H9 (cell line): ENCODE results near the gene ATP6V0E1. TPM values are rescaled to one million over a fixed set of nuclear protein-coding genes. Genes with fewer than 3 reads are reported as not detected.

ENCODE experiments used
- DNase-seq: peaks from one replicate; pipeline ENCODE4 v3.0.0-alpha.2; 2017
- H2AFZ ChIP-seq: one replicate; pipeline ENCODE4 v1.6.1; 2013; ENCODE audit warnings: mild to moderate bottlenecking, low read length, control low read depth, moderate library complexity
- H2AK5ac ChIP-seq: 2 replicates; pipeline ENCODE4 v1.6.1; 2013; ENCODE audit warnings: low read length, control low read depth, mixed read lengths; ENCODE audit not compliant: insufficient read length
- H2BK120ac ChIP-seq: one replicate; pipeline ENCODE4 v1.6.1; 2013; ENCODE audit warnings: low read depth, mild to moderate bottlenecking, low read length, control low read depth, inconsistent platforms; ENCODE audit not compliant: poor library complexity, severe bottlenecking
- H2BK12ac ChIP-seq: 2 replicates; pipeline ENCODE4 v1.6.1; 2013; ENCODE audit warnings: low read length, control low read depth, mixed read lengths, low read depth; ENCODE audit not compliant: insufficient read length
- H2BK15ac ChIP-seq: 2 replicates; pipeline ENCODE4 v1.6.1; 2013; ENCODE audit warnings: low read depth, low read length, control low read depth
- H2BK20ac ChIP-seq: one replicate; pipeline ENCODE4 v1.6.1; 2013; ENCODE audit warnings: low read depth, mild to moderate bottlenecking, low read length, control low read depth, inconsistent platforms; ENCODE audit not compliant: poor library complexity, severe bottlenecking
- H2BK5ac ChIP-seq: 2 replicates; pipeline ENCODE4 v1.6.1; 2013; ENCODE audit warnings: low read length, control low read depth, mixed read lengths; ENCODE audit not compliant: insufficient read length
- H3K14ac ChIP-seq: 2 replicates; pipeline ENCODE4 v1.6.1; 2013; ENCODE audit warnings: low read length, control low read depth; ENCODE audit not compliant: insufficient read depth
- H3K18ac ChIP-seq: 2 replicates; pipeline ENCODE4 v1.6.1; 2013; ENCODE audit warnings: low read depth, mild to moderate bottlenecking, mixed read lengths, low read length, control low read depth; ENCODE audit not compliant: insufficient read length
- H3K23ac ChIP-seq: 2 replicates; pipeline ENCODE4 v1.6.1; 2013; ENCODE audit warnings: low read length, control low read depth, mixed read lengths, low read depth; ENCODE audit not compliant: insufficient read length
- H3K23me2 ChIP-seq: 2 replicates; pipeline ENCODE4 v1.6.1; 2013; ENCODE audit warnings: low read depth, mild to moderate bottlenecking, mixed read lengths, low read length, control low read depth; ENCODE audit not compliant: insufficient read length, poor library complexity, severe bottlenecking
- H3K27ac ChIP-seq: 2 replicates; pipeline ENCODE4 v1.5.1; 2013; ENCODE audit warnings: low read length, control low read depth, mixed read lengths, low read depth; ENCODE audit not compliant: insufficient read length
- H3K27me3 ChIP-seq: 2 replicates; pipeline ENCODE4 v1.6.1; 2013; ENCODE audit warnings: low read length, control low read depth, inconsistent platforms; ENCODE audit not compliant: insufficient read depth
- H3K4ac ChIP-seq: 2 replicates; pipeline ENCODE4 v1.6.1; 2013; ENCODE audit warnings: low read depth, mild to moderate bottlenecking, control low read depth, inconsistent platforms, low read length, moderate library complexity
- H3K4me1 ChIP-seq: 2 replicates; pipeline ENCODE4 v1.6.1; 2013; ENCODE audit warnings: low read length, control low read depth, inconsistent platforms; ENCODE audit not compliant: insufficient read depth
- H3K4me2 ChIP-seq: 2 replicates; pipeline ENCODE4 v1.6.1; 2013; ENCODE audit warnings: low read length, control low read depth, mixed read lengths; ENCODE audit not compliant: insufficient read length, insufficient read depth
- H3K56ac ChIP-seq: 2 replicates; pipeline ENCODE4 v1.6.1; 2013; ENCODE audit warnings: low read depth, mild to moderate bottlenecking, mixed read lengths, low read length, control low read depth; ENCODE audit not compliant: insufficient read length
- H3K79me1 ChIP-seq: 2 replicates; pipeline ENCODE4 v1.6.1; 2013; ENCODE audit warnings: low read depth, mild to moderate bottlenecking, moderate library complexity, low read length, control low read depth, inconsistent platforms; ENCODE audit not compliant: insufficient read depth, poor library complexity, severe bottlenecking
- H3K79me2 ChIP-seq: 2 replicates; pipeline ENCODE4 v1.6.1; 2013; ENCODE audit warnings: low read length, control low read depth, inconsistent platforms; ENCODE audit not compliant: insufficient read depth
- H3K9ac ChIP-seq: 2 replicates; pipeline ENCODE4 v1.6.1; 2013; ENCODE audit warnings: low read length, control low read depth, mixed read lengths; ENCODE audit not compliant: insufficient read length; ENCODE audit errors: extremely low read depth
- H3K9me3 ChIP-seq: one replicate; pipeline ENCODE4 v1.6.1; 2013; ENCODE audit warnings: low read depth, low read length, inconsistent platforms; ENCODE audit not compliant: control insufficient read depth
- H3T11ph ChIP-seq: one replicate; pipeline ENCODE4 v1.6.1; 2013; ENCODE audit warnings: mild to moderate bottlenecking, low read length, control low read depth, inconsistent platforms
- H4K20me1 ChIP-seq: one replicate; pipeline ENCODE4 v1.6.1; 2013; ENCODE audit not compliant: control insufficient read depth, insufficient read length, insufficient read depth
- H4K5ac ChIP-seq: 2 replicates; pipeline ENCODE4 v1.6.1; 2013; ENCODE audit warnings: low read depth, mild to moderate bottlenecking, mixed read lengths, low read length, control low read depth; ENCODE audit not compliant: insufficient read length
- H4K8ac ChIP-seq: replicated peaks from 2 replicates; pipeline ENCODE4 v1.6.1; 2013; ENCODE audit warnings: low read length, control low read depth, mixed read lengths, low read depth; ENCODE audit not compliant: insufficient read length
- H4K91ac ChIP-seq: 2 replicates; pipeline ENCODE4 v1.6.1; 2013; ENCODE audit warnings: low read depth, mild to moderate bottlenecking, moderate library complexity, mixed read lengths, low read length, control low read depth; ENCODE audit not compliant: insufficient read length
- H3K27ac Mint-ChIP-seq, 3 experiments: 2 replicates in 2 of 3; 3 replicates in 1 of 3; pipeline ENCODE4 v1.8.0; 2020 to 2021; ENCODE audit warnings: mixed read lengths in 3 of 3, mild to moderate bottlenecking in 1 of 3, moderate library complexity in 1 of 3
- H3K27me3 Mint-ChIP-seq: 2 replicates; pipeline ENCODE4 v1.8.0; 2021; ENCODE audit warnings: low read depth, mild to moderate bottlenecking, moderate library complexity, mixed read lengths
- H3K36me3 Mint-ChIP-seq, 3 experiments: 2 replicates in 2 of 3; 3 replicates in 1 of 3; pipeline ENCODE4 v1.8.0; 2020 to 2021; ENCODE audit warnings: low read depth in 3 of 3, mixed read lengths in 3 of 3; ENCODE audit not compliant: insufficient read depth in 1 of 3
- H3K4me1 Mint-ChIP-seq, 2 experiments: 2 replicates each; pipeline ENCODE4 v1.8.0; 2020; ENCODE audit warnings: mixed read lengths in 2 of 2
- H3K4me3 Mint-ChIP-seq, 2 experiments: 2 replicates in 1 of 2; 3 replicates in 1 of 2; pipeline ENCODE4 v1.8.0; 2020 to 2021; ENCODE audit warnings: mild to moderate bottlenecking in 2 of 2, mixed read lengths in 2 of 2, moderate library complexity in 1 of 2
- H3K9me3 Mint-ChIP-seq, 2 experiments: 2 replicates in 1 of 2; 3 replicates in 1 of 2; pipeline ENCODE4 v1.8.0; 2020; ENCODE audit warnings: mild to moderate bottlenecking in 2 of 2, mixed read lengths in 2 of 2, moderate library complexity in 1 of 2
- WGBS: extraction: QIAGEN DNeasy Blood & Tissue Kit; methylation state at CpG from one replicate; pipeline ENCODE4 v1.1.7; 2013; ENCODE audit warnings: missing lambda C conversion rate, low lambda C conversion rate, mixed read lengths; ENCODE audit not compliant: insufficient read length; ENCODE audit errors: extremely low coverage; 5-methylcytosine and 5-hydroxymethylcytosine counted together
- total RNA-seq: library from RNA; stranded (reverse); gene quantifications from 2 replicates; pipeline ENCODE4 v1.2.1, GENCODE V29; 2021
- TF ChIP-seq, protein P1 (sequence below): fragments of 200-600 bp; sonication (generic); conservative IDR thresholded peaks from 3 replicates; pipeline ENCODE4 v1.8.0; 2021; ENCODE audit warnings: antibody characterized with exemption, mild to moderate bottlenecking

ATP6V0E1 gene
- total RNA-seq, 1 experiment from 2014 or later: 101 TPM

DNA sequence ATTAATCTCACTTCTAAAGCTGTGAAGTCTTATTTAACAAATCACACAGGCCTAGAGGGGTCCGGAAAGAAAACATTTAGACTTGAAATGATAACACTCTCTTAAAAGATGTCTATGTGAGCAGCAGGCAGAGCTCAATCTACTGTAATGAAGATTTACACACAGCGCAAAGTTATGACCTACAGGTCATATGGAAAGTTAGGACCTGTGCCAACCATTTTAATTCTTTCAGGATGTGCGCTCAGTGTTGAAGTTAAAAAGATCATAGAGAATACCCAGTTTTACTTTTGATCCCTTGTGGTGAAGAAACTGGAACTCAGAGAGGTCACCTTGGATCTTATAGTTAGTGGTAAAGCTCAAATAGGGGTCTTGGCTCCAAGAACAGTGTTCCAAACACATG lies 69.5 kb downstream of the ATP6V0E1 start:
- H2BK12ac ChIP-seq: no peak overlapping the region
- no peak overlapping the region for H2BK20ac ChIP-seq
- no peak overlapping the region for H4K5ac ChIP-seq
- no peak overlapping the region for H2BK5ac ChIP-seq
- H3K23me2 ChIP-seq: peaks cover 4% of the 10 kb centered on the region
- H3K56ac ChIP-seq: no peak overlapping the region
- no peak overlapping the region for H3K23ac ChIP-seq
- TF ChIP-seq, protein P1, sequence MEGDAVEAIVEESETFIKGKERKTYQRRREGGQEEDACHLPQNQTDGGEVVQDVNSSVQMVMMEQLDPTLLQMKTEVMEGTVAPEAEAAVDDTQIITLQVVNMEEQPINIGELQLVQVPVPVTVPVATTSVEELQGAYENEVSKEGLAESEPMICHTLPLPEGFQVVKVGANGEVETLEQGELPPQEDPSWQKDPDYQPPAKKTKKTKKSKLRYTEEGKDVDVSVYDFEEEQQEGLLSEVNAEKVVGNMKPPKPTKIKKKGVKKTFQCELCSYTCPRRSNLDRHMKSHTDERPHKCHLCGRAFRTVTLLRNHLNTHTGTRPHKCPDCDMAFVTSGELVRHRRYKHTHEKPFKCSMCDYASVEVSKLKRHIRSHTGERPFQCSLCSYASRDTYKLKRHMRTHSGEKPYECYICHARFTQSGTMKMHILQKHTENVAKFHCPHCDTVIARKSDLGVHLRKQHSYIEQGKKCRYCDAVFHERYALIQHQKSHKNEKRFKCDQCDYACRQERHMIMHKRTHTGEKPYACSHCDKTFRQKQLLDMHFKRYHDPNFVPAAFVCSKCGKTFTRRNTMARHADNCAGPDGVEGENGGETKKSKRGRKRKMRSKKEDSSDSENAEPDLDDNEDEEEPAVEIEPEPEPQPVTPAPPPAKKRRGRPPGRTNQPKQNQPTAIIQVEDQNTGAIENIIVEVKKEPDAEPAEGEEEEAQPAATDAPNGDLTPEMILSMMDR: no peak
- no peak overlapping the region for H3K4me3 Mint-ChIP-seq
- H2BK15ac ChIP-seq: no peak overlapping the region
- no peak overlapping the region for H3K9ac ChIP-seq
- H3T11ph ChIP-seq: no peak overlapping the region
- no peak overlapping the region for H3K27ac ChIP-seq
- H3K4me1 ChIP-seq: no peaks in the 10 kb centered on the region; the same call in 1 of the 2 replicates
- peak overlapping the region; percentile 24 for H2AK5ac ChIP-seq
- no peaks in the 10 kb centered on the region for H3K9me3 ChIP-seq
- no peak overlapping the region for H3K14ac ChIP-seq
- H3K27me3 ChIP-seq: no peaks in the 10 kb centered on the region
- H2BK120ac ChIP-seq: no peak overlapping the region
- no peak overlapping the region for H3K4me2 ChIP-seq
- DNase-seq: no peak
- H3K9me3 Mint-ChIP-seq: no peaks in the 10 kb centered on the region
- no CpG with 5 or more reads among the region's 3 CpGs for WGBS
- no peak overlapping the region for H3K27ac Mint-ChIP-seq
- no peak overlapping the region for H4K8ac ChIP-seq
- no peak overlapping the region for H4K91ac ChIP-seq
- H3K18ac ChIP-seq: no peak overlapping the region
- no peaks in the 10 kb centered on the region for H3K79me2 ChIP-seq
- no peaks in the 10 kb centered on the region for H3K36me3 Mint-ChIP-seq
- H3K4me1 Mint-ChIP-seq: peaks cover 13 to 20% of the 10 kb centered on the region in 2 experiments
- H4K20me1 ChIP-seq: no peaks in the 10 kb centered on the region
- no peaks in the 10 kb centered on the region for H3K79me1 ChIP-seq
- no peak overlapping the region for H3K4ac ChIP-seq
- no peak overlapping the region for H2AFZ ChIP-seq
- H3K27me3 Mint-ChIP-seq: peaks cover 20% of the 10 kb centered on the region
